Ectodermal cell (in vitro differentiated cells): ENCODE results near the gene PERP.
"Not testable (repeated sequence)": the region's sequence is repeated elsewhere in the genome, so short reads cannot be mapped to it uniquely, and the experiment has no call there.

Source experiments
- H3K27ac ChIP-seq: 2 replicates; pipeline ENCODE4 v1.7.0; 2013; ENCODE audit warnings: mild to moderate bottlenecking, low read depth, low read length; ENCODE audit not compliant: insufficient read depth, poor library complexity, severe bottlenecking
- H3K27me3 ChIP-seq: 2 replicates; pipeline ENCODE4 v1.7.0; 2013; ENCODE audit warnings: mild to moderate bottlenecking, low read length; ENCODE audit not compliant: insufficient read depth, control insufficient read depth, poor library complexity, severe bottlenecking
- H3K36me3 ChIP-seq: one replicate; pipeline ENCODE4 v1.7.0; 2013; ENCODE audit warnings: low read length; ENCODE audit not compliant: control insufficient read depth, insufficient read depth
- H3K4me1 ChIP-seq: one replicate; pipeline ENCODE4 v1.7.0; 2013; ENCODE audit warnings: low read length; ENCODE audit not compliant: control insufficient read depth, insufficient read depth
- H3K4me3 ChIP-seq: 2 replicates; pipeline ENCODE4 v1.7.0; 2013; ENCODE audit warnings: low read depth, low read length, control low read depth; ENCODE audit not compliant: insufficient read depth
- H3K9me3 ChIP-seq: 2 replicates; pipeline ENCODE4 v1.7.0; 2013; ENCODE audit warnings: mild to moderate bottlenecking, low read length, moderate library complexity; ENCODE audit not compliant: control insufficient read depth
- WGBS, 2 experiments: methylation state at CpG; one replicate each; pipeline ENCODE4 v1.1.7; 2013; ENCODE audit warnings: missing lambda C conversion rate in 2 of 2; 5-methylcytosine and 5-hydroxymethylcytosine counted together

PERP gene

DNA sequence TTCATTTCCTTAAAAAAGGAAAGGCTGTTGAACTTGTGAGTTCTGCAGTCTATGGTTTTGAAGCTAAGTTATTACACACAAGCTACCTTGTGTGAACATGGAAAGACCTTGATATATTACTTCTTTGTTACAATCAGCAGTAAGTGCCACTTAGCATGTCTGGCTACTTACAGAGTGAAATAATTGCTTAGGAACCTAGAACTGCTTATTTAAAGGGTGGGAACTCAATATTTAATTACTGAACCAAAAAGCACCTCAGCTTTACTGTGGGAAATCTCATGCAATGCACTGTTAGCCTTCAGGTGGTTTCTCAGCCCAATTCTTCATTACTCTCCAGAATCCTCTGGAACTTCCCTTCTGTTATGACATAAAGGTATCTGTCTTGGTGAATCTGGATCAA is 17.9 kb downstream of the PERP start:
- Histone ChIP-seq H3K4me1 (peaks cover 8% of the 10 kb centered on the region), H3K27me3 (no peaks in the 10 kb centered on the region), H3K4me3 (no peak overlapping the region), H3K27ac (no peak overlapping the region), H3K9me3 (no peaks in the 10 kb centered on the region), H3K36me3 (no peaks in the 10 kb centered on the region)

- H3K4me3 ChIP-seq: no peak overlapping the region
- WGBS, 2 experiments: 88 to 95% methylated on average over 4 of the region's 4 CpGs
- peaks cover 8% of the 10 kb centered on the region for H3K4me1 ChIP-seq
- H3K27ac ChIP-seq: no peak overlapping the region
- no peaks in the 10 kb centered on the region for H3K36me3 ChIP-seq
- H3K27me3 ChIP-seq: no peaks in the 10 kb centered on the region
- no peaks in the 10 kb centered on the region for H3K9me3 ChIP-seq
Measured at GRCh38 chr6:138088326-138088762, 18.9 kb downstream of the PERP start.

DNA sequence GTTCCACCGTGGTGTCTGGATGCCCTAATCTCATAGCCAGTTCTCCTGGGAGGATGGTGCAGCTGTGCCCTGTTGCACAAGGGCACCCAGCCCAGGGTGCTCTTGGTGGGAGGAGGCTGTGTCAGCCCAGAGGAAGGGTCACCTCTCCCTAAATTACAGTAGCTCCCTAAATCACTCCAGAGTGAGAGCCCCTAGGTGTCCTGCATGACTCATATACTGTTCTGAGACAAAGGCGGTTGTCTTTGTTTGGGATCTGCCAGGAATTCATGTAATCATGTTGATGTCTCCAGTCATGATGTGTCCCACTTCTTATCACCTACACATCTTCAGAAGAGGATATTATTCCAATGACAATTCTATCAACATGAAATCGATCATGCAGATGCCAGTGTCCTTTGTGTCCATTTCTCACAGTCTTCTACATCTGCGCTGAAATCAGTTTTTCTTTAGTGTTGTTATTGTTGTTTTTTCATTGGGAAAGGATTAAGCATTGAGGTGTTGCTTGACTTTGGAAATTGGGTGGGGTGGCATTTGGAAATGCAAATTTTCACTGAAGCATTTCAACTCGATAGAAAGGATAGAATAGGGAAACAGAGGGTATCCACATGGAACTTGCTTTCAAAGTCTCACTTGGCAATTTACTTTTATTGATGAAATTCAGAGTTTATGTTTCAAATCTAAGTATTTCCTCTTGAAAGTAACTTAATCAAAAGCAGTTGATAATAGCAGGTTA is 19.5 kb downstream of the PERP start:
- no peak overlapping the region for H3K27ac ChIP-seq
- no peaks in the 10 kb centered on the region for H3K9me3 ChIP-seq
- WGBS, 2 experiments: 71 to 84% methylated on average over 5 of the region's 5 CpGs
- H3K27me3 ChIP-seq: no peaks in the 10 kb centered on the region
- H3K4me3 ChIP-seq: no peak overlapping the region
- peaks cover 8% of the 10 kb centered on the region for H3K4me1 ChIP-seq
- H3K36me3 ChIP-seq: no peaks in the 10 kb centered on the region

DNA sequence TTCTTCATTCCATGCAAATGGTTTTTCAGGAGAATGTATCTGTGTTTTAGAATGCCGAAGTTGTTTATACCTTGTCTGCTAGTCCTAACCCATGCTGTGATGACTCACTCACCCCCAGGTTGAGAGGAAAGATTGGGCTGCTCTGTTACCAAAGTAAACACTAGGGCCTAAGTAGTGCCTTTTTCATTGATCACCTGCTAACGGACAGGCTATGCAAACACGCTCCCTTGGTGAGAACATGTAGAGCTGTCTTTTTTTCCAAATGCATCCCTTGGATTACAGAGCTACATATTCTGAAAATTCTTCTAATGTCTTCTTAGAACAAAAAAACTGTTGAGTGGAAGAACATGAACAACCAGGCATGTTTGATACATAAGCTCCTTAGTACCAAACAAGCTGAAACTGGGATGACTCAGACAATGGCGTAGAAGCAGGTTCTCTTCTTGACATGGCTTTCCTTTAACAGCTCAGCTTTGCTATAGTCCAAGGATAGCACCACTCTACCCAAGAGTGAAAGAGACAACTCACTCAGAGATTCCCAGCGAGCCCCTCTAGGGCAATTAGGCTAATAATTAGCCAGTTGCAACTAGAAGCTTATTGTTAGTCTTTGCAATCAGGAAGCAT is 20.5 kb downstream of the PERP start:
- 38 to 54% methylated on average over 5 of the region's 5 CpGs for WGBS, 2 experiments
- Histone ChIP-seq H3K4me1 (peaks cover 8% of the 10 kb centered on the region), H3K27me3 (no peaks in the 10 kb centered on the region), H3K4me3 (no peak overlapping the region), H3K36me3 (no peaks in the 10 kb centered on the region), H3K27ac (no peak overlapping the region), H3K9me3 (no peaks in the 10 kb centered on the region)

- H3K27ac ChIP-seq: no peak overlapping the region
- H3K4me3 ChIP-seq: no peak overlapping the region
- WGBS, 2 experiments: 100% methylated on average over 1 of the region's 2 CpGs; no CpG with 5 or more reads in 1 of the 2 experiments
Measured at GRCh38 chr6:138085839-138086222, 21.4 kb downstream of the PERP start.

GRCh38 chr6:138084904-138085838 is 22.0 kb downstream of the PERP start:
- H3K4me3 ChIP-seq: no peak overlapping the region
- H3K9me3 ChIP-seq: no peaks in the 10 kb centered on the region
- H3K27ac ChIP-seq: no peak overlapping the region
- no peaks in the 10 kb centered on the region for H3K27me3 ChIP-seq
- peaks cover 8% of the 10 kb centered on the region for H3K4me1 ChIP-seq
- WGBS, 2 experiments: 80 to 86% methylated on average over 10 of the region's 10 CpGs
- no peaks in the 10 kb centered on the region for H3K36me3 ChIP-seq

More at GRCh38 chr6:138085839-138086222, 21.4 kb downstream of the PERP start:
- Histone ChIP-seq H3K9me3 (no peaks in the 10 kb centered on the region), H3K4me1 (peaks cover 8% of the 10 kb centered on the region), H3K27me3 (no peaks in the 10 kb centered on the region), H3K36me3 (no peaks in the 10 kb centered on the region)

GRCh38 chr6:138082232-138082631 is 25.0 kb downstream of the PERP start:
- no peaks in the 10 kb centered on the region for H3K27me3 ChIP-seq
- H3K9me3 ChIP-seq: no peaks in the 10 kb centered on the region
- 95% methylated on average over 12 of the region's 12 CpGs for WGBS, 2 experiments
- no peak overlapping the region for H3K4me3 ChIP-seq
- H3K4me1 ChIP-seq: peaks cover 4% of the 10 kb centered on the region
- H3K36me3 ChIP-seq: no peaks in the 10 kb centered on the region
- no peak overlapping the region for H3K27ac ChIP-seq

DNA sequence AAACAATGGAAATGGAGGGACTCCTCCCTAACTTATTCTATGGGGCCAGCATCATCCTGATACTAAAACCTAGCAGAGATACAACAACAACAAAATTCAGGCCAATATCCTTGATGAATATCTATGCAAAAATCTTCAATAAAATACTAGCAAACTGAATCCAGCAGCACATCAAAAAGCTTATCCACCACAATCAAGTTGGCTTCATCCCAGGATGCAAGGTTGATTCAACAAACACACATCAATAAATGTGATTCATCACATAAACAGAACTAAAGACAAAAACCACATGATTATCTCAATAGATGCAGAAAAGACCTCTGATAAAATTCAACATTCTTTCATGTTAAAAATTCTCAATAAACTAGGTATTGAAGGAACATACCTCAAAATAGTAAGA is 27.7 kb downstream of the PERP start:
- not testable (repeated sequence) for H3K9me3 ChIP-seq, H3K4me1 ChIP-seq, H3K4me3 ChIP-seq, H3K36me3 ChIP-seq, H3K27ac ChIP-seq, H3K27me3 ChIP-seq

DNA sequence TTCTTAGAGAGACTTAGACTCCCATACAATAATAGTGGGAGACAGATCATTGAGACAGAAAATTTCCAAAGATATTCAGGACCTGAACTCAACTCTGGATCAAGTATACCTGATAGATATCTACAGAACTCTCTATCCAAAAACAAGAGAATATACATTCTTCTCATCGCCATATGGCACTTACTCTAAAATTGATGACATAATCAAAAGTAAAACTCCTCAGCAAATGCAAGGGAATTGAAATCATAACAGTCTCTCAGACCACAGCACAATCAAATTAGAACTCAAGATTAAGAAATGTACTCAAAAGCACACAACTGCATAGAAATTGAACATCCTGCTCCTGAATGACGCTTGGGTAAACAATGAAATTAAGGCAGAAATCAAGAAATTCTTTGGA is 28.7 kb downstream of the PERP start:
- Histone ChIP-seq H3K4me1 (no peaks in the 10 kb centered on the region), H3K36me3 (no peaks in the 10 kb centered on the region), H3K4me3 (no peak overlapping the region), H3K27ac (no peak overlapping the region), H3K9me3 (no peaks in the 10 kb centered on the region), H3K27me3 (no peaks in the 10 kb centered on the region)
- WGBS, 2 experiments: 93 to 94% methylated on average over 2 of the region's 2 CpGs

- Histone ChIP-seq H3K36me3 (no peaks in the 10 kb centered on the region), H3K4me1 (no peaks in the 10 kb centered on the region), H3K27ac (no peak overlapping the region), H3K27me3 (no peaks in the 10 kb centered on the region), H3K9me3 (no peaks in the 10 kb centered on the region), H3K4me3 (no peak overlapping the region)
- WGBS, 2 experiments: 94% methylated on average over 1 of the region's 1 CpG; no CpG with 5 or more reads in 1 of the 2 experiments
Measured at GRCh38 chr6:138073264-138073663, 34.0 kb downstream of the PERP start.
